Astrocyte (in vitro differentiated cells and primary cell): ENCODE measurements around the gene MAFB.

Experiments used
- EZH2 ChIP-seq: IDR thresholded peaks from 2 replicates; pipeline ENCODE4 v1.6.1; 2012; ENCODE audit warnings: mild to moderate bottlenecking, low read length, inconsistent platforms; ENCODE audit not compliant: insufficient read depth
- TF ChIP-seq, protein P1 (sequence below): IDR thresholded peaks from 2 replicates; pipeline ENCODE4 v1.5.1; 2011; ENCODE audit warnings: low read depth, mild to moderate bottlenecking, inconsistent platforms, low read length, moderate library complexity; ENCODE audit not compliant: insufficient read depth

DNA sequence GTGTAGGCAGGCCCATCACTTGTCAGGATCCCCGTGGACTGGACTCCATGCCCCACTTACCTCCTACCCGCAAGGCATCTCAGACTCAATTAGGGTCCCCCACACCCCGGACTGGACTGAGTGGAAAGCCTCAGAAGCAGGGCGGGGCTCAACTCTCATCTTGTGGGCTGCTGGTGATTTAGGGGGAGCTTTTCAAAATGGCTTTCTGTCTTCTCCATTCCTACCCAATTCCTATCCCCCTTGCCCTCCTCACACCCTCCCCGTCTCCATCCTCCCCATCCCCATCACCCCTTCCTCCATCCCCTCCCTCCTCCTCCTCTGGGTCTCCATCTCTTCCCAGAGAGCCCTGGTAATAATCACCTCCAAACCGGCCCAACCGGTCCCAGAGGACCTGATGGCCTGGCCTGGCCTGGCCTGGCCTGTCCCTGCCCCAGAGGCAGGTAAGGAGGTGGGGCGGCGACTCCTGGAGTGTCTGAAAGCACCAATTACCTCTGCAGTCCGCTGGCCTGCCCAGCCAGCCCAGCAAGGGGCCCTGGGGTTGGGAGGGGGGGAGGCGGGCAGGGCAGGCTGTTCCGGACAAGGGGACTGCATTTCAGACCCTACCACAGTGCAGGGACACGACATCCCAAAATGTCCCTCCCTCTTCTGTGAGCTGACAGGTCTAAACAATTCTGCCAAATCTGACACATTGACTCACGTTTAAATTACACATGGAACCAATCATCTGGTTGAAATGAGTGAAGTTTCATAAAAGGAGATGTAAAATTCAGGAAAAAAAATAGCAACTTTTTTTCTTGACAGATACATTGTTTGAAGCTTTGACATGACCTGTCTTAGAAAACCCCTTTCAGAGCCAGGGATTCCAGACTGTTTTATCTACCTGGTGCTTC, 24.8 kb downstream of the MAFB start:
- TF ChIP-seq, protein P1, sequence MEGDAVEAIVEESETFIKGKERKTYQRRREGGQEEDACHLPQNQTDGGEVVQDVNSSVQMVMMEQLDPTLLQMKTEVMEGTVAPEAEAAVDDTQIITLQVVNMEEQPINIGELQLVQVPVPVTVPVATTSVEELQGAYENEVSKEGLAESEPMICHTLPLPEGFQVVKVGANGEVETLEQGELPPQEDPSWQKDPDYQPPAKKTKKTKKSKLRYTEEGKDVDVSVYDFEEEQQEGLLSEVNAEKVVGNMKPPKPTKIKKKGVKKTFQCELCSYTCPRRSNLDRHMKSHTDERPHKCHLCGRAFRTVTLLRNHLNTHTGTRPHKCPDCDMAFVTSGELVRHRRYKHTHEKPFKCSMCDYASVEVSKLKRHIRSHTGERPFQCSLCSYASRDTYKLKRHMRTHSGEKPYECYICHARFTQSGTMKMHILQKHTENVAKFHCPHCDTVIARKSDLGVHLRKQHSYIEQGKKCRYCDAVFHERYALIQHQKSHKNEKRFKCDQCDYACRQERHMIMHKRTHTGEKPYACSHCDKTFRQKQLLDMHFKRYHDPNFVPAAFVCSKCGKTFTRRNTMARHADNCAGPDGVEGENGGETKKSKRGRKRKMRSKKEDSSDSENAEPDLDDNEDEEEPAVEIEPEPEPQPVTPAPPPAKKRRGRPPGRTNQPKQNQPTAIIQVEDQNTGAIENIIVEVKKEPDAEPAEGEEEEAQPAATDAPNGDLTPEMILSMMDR = no peak
- no peak for TF ChIP-seq EZH2
